ENCODE data around the gene SLC16A9. TPM values are rescaled to one million over a fixed set of nuclear protein-coding genes. Genes with fewer than 3 reads are reported as not detected.

SLC16A9 gene
- total and polyA plus RNA-seq, 2 experiments from 2014 or later = not detected

DNA sequence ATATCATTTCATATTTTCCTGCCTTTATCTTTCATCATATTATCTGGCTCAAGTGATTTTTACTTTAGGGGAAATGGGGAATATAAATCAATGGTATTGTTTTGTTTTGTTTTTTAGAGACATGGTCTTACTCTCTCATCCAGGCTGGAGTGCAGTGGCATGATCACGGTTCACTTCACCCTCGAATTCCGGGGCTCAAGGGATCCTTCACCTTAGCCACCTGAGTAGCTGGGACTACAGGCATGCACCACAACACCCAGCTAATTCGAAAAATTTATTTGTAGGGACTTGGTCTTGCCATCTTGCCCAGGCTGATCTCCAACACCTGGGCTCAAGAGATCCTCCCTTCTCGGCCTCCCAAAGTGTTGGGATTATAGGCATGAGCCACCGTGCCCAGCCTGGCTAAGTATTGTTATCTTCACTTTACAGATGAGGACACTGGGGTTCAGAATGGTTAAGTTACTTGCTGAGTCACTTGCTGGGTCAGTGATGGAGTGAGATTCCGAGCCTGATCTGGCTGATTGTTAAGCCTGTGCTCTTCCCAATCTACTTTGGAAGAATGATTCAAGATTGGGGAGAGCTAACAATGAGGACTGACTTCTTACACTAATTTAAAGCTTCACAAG lies 3.7 kb upstream of the SLC16A9 start:
- DNase-seq = no peak
- no peak overlapping the region for H3K4me3 ChIP-seq
- WGBS, 2 experiments (ENCODE audit: low coverage in 1 of 2, low lambda C conversion rate in 2 of 2, missing lambda C conversion rate in 2 of 2) = 50 to 52% methylated on average over 7 of the region's 7 CpGs
- peaks cover 47% of the 10 kb centered on the region for H3K27me3 ChIP-seq (replicated peaks; ENCODE audit: insufficient read depth)
- no peaks in the 10 kb centered on the region for H3K79me2 ChIP-seq (ENCODE audit: insufficient read depth)
- no peaks in the 10 kb centered on the region for H3K9me3 ChIP-seq (ENCODE audit: low read depth)
- no peak overlapping the region for H3K4me2 ChIP-seq (ENCODE audit: unreplicated experiment)
- no peaks in the 10 kb centered on the region for H4K20me1 ChIP-seq (ENCODE audit: insufficient read depth)
- in situ Hi-C loops (cut with MboI) = no loop called here
- peaks cover 5% of the 10 kb centered on the region; the same call in 1 of the 2 replicates for H3K4me1 ChIP-seq (ENCODE audit: insufficient read depth)
- no peak overlapping the region for H2AFZ ChIP-seq
- no peaks in the 10 kb centered on the region for H3K36me3 ChIP-seq (ENCODE audit: low read depth)
- no peak overlapping the region for H3K9ac ChIP-seq
- no peak overlapping the region for H3K27ac ChIP-seq
- TF ChIP-seq EZH2 (IDR thresholded peaks at IDR 0.05; ENCODE audit: insufficient read depth, poor library complexity, severe bottlenecking) = no peak
- TF ChIP-seq EZH2phosphoT487 (IDR thresholded peaks at IDR 0.05; ENCODE audit: insufficient read depth, low read depth) = no peak
- no peaks in the 10 kb centered on the region for H3K9me2 ChIP-seq (ENCODE audit: insufficient read depth)
- no peaks in the 10 kb centered on the region for H3F3A ChIP-seq (ENCODE audit: insufficient read depth)

DNA sequence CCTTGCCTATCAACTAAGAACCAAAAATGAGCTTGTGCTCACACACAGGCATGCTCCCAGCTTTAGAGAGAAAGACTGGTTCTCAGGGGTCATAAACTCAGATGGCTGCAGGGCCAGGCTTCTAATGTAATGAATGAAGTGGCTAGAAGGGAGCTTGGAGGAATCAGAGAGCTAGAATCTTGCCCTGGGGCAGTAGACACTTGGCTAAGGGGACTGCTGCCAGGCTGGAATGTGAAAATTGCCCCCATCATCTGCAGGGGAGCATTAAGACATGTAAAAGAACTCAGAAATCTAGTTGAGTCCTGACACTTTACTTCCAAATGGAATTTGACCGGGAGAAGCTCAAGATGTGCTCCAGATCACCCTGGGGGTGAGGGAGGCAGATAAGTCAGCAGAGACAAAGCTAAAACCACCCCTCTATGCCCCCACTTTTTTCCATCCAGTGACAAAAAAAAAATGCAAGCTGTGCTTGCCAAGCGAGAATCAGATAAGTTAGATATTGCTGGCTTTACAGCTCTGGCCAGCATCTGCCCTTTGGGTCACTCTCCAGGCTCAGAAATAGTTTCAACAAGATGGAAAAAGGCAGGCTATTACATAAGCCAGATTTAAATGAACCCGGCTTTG lies 2.3 kb upstream of the SLC16A9 start:
- Histone ChIP-seq H3K4me3 (no peak overlapping the region), H3K9me3 (ENCODE audit: low read depth) (no peaks in the 10 kb centered on the region), H3K36me3 (ENCODE audit: low read depth) (no peaks in the 10 kb centered on the region), H3K4me2 (ENCODE audit: unreplicated experiment) (no peak overlapping the region), H4K20me1 (ENCODE audit: insufficient read depth) (no peaks in the 10 kb centered on the region), H3K27me3 (replicated peaks; ENCODE audit: insufficient read depth) (peaks cover 54% of the 10 kb centered on the region), H3K9me2 (ENCODE audit: insufficient read depth) (no peaks in the 10 kb centered on the region), H3K79me2 (ENCODE audit: insufficient read depth) (no peaks in the 10 kb centered on the region), H2AFZ (no peak overlapping the region), H3K27ac (no peak overlapping the region), H3K9ac (no peak overlapping the region), H3K4me1 (ENCODE audit: insufficient read depth) (peaks cover 5% of the 10 kb centered on the region; the same call in 1 of the 2 replicates), H3F3A (ENCODE audit: insufficient read depth) (no peaks in the 10 kb centered on the region)
- in situ Hi-C loops (cut with MboI) = no loop called here
- TF ChIP-seq EZH2phosphoT487 (IDR thresholded peaks at IDR 0.05; ENCODE audit: insufficient read depth, low read depth) (no peak), EZH2 (IDR thresholded peaks at IDR 0.05; ENCODE audit: insufficient read depth, poor library complexity, severe bottlenecking) (no peak)
- no peak for DNase-seq
- WGBS, 2 experiments (ENCODE audit: low coverage in 1 of 2, low lambda C conversion rate in 2 of 2, missing lambda C conversion rate in 2 of 2) = 60 to 63% methylated on average over 3 of the region's 3 CpGs

DNA sequence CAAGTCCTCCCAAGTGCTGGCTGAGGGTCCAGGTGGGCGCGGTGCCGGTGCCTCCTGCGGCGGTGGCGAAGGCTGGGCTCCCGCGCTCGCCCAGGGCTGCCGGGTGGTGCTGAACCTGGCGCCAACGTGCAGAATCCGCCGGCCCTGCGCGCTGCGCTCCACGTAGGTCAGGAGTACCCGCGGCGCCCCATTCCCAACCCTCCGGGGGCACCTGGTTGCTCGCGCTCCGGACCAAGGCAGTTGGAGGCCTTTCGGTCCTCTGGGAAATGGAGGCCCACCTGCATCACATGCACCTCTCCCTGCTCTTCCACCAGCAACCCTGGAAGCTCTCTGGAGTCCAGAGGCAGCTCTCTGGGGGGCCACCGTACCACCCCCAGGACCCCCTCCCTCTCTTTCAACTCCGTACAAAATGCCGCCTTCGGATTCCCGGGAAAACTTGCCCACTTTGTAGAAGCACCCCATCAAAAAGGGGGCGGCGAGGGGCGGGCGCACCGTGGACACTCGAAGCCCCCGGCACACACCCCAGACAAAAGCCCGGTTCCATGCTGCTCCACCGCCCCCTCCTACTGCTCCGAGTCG lies 745 bp downstream of the SLC16A9 start:
- H3K36me3 ChIP-seq (ENCODE audit: low read depth) = no peaks in the 10 kb centered on the region
- H4K20me1 ChIP-seq (ENCODE audit: insufficient read depth) = no peaks in the 10 kb centered on the region
- DNase-seq = peak; percentile 1
- in situ Hi-C loops (cut with MboI) = no loop called here
- peaks cover 54% of the 10 kb centered on the region for H3K27me3 ChIP-seq (replicated peaks; ENCODE audit: insufficient read depth)
- H3K27ac ChIP-seq = no peak overlapping the region
- peak; percentile 47 for TF ChIP-seq EZH2 (IDR thresholded peaks at IDR 0.05; ENCODE audit: insufficient read depth, poor library complexity, severe bottlenecking)
- no peak for TF ChIP-seq EZH2phosphoT487 (IDR thresholded peaks at IDR 0.05; ENCODE audit: insufficient read depth, low read depth)
- H3K4me2 ChIP-seq (ENCODE audit: unreplicated experiment) = peak overlapping the region; percentile 83
- H3F3A ChIP-seq (ENCODE audit: insufficient read depth) = no peaks in the 10 kb centered on the region
- H3K9ac ChIP-seq = peak overlapping the region; percentile 35; the same call in 1 of the 2 replicates
- peak overlapping the region; percentile 74 for H3K4me3 ChIP-seq
- peak overlapping the region; percentile 80 for H2AFZ ChIP-seq
- H3K79me2 ChIP-seq (ENCODE audit: insufficient read depth) = no peaks in the 10 kb centered on the region
- no peaks in the 10 kb centered on the region for H3K9me2 ChIP-seq (ENCODE audit: insufficient read depth)
- 5 to 6% methylated on average over 25 to 35 of the region's 42 CpGs for WGBS, 2 experiments (ENCODE audit: low coverage in 1 of 2, low lambda C conversion rate in 2 of 2, missing lambda C conversion rate in 2 of 2)
- no peaks in the 10 kb centered on the region for H3K9me3 ChIP-seq (ENCODE audit: low read depth)
- peaks cover 5% of the 10 kb centered on the region; the same call in 1 of the 2 replicates for H3K4me1 ChIP-seq (ENCODE audit: insufficient read depth)

DNA sequence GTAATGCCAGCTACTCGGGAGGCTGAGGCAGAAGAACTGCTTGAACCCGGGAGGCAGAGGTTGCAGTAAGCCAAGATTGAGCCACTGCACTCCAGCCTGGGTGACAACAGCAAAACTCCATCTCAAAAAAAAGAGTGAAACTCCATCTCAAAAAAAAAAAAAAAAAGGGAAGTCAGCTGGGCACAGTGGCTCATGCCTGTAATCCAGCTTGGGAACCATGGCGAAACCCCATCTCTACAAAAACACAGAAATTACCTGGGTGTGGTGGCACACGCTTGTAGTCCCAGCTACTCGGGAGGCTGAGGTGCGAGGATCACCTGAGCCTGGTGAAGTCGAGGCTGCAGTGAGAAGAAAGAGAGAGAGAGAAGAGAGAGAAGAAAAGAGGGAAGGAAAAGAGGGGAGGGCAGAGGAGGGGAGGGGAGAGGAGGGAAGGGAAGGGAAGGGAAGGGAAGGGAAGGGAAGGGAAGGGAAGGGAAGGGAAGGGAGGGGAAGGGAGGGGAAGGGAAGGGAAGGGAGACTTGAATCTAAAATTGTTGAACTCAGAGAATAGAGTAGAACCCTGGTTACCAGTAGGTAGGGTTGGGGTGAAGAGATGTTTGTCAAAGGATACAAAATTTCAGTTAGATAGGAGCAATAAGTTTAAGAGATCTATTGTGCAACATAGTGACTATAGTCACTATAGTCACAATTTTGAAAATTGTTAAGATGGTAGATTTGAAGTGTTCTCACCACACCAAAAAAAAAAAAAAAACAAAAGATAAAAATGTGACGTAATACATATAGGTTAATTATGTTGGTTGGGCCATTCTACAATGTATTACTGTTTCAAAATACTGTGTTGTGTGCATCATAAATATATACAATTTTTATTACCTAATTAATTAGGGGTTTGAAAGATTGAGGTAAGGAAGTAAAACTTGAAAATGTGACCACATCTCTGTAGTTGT lies 2.5 kb downstream of the SLC16A9 start:
- Histone ChIP-seq H3K36me3 (ENCODE audit: low read depth) (no peaks in the 10 kb centered on the region), H3K9me2 (ENCODE audit: insufficient read depth) (no peaks in the 10 kb centered on the region), H3K79me2 (ENCODE audit: insufficient read depth) (no peaks in the 10 kb centered on the region), H3K4me2 (ENCODE audit: unreplicated experiment) (no peak overlapping the region), H2AFZ (no peak overlapping the region), H3K4me3 (no peak overlapping the region), H3K4me1 (ENCODE audit: insufficient read depth) (peaks cover 5% of the 10 kb centered on the region; the same call in 1 of the 2 replicates), H3K9me3 (ENCODE audit: low read depth) (no peaks in the 10 kb centered on the region), H4K20me1 (ENCODE audit: insufficient read depth) (no peaks in the 10 kb centered on the region), H3F3A (ENCODE audit: insufficient read depth) (no peaks in the 10 kb centered on the region), H3K27me3 (replicated peaks; ENCODE audit: insufficient read depth) (peaks cover 38% of the 10 kb centered on the region), H3K27ac (no peak overlapping the region), H3K9ac (no peak overlapping the region)
- WGBS, 2 experiments (ENCODE audit: low coverage in 1 of 2, low lambda C conversion rate in 2 of 2, missing lambda C conversion rate in 2 of 2) = 65 to 73% methylated on average over 8 of the region's 8 CpGs
- TF ChIP-seq EZH2phosphoT487 (IDR thresholded peaks at IDR 0.05; ENCODE audit: insufficient read depth, low read depth) (no peak), EZH2 (IDR thresholded peaks at IDR 0.05; ENCODE audit: insufficient read depth, poor library complexity, severe bottlenecking) (no peak)
- in situ Hi-C loops (cut with MboI) = no loop called here
- no peak for DNase-seq

All from GM23248 (cell line).